K562 (cell line): Measurements from ENCODE around the gene ARFGEF3.

ENCODE experiments used
- BRD4 ChIP-seq: fragments of 200-600 bp; sonication (generic); IDR thresholded peaks from 2 replicates; pipeline ENCODE4 v1.6.1; 2017; ENCODE audit warnings: inconsistent platforms
- GATAD2A ChIP-seq: fragments of 450-650 bp; IDR thresholded peaks from 2 replicates; pipeline ENCODE4 v1.6.1; 2017
- TCF7 ChIP-seq: sonication (generic); IDR thresholded peaks from 2 replicates; pipeline ENCODE4 v1.6.1; 2016; ENCODE audit warnings: antibody characterized with exemption, borderline replicate concordance
- TF ChIP-seq, protein P1 (sequence below), 3 experiments: IDR thresholded peaks in 2 of 3; conservative IDR thresholded peaks in 1 of 3; 2 replicates each; pipeline ENCODE4 v1.5.1; 2011 to 2012; ENCODE audit warnings: low read length in 3 of 3, mild to moderate bottlenecking in 3 of 3, control low read depth in 2 of 3, improper control_type of control experiment in 1 of 3, inconsistent platforms in 1 of 3, low read depth in 1 of 3, mixed read lengths in 1 of 3, moderate library complexity in 1 of 3; ENCODE audit not compliant: insufficient read depth in 2 of 3

DNA sequence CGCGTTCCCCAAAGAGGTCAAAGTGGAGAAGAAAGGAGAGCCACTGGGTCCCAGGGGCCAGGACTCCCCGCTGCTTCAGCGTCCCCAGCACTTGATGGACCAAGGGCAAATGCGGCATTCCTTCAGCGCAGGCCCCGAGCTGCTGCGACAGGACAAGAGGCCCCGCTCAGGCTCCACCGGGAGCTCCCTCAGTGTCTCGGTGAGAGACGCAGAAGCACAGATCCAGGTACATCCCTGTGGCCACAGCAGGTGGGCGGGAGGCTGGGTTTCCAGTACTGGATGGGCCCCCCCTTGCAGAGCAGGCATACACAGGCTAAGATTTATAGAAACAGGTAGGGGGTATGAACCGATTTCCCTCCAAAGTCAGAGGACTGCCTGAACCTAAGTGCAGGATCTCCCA lies 173.2 kb downstream of the ARFGEF3 start:
- no peak for TF ChIP-seq BRD4
- TF ChIP-seq GATAD2A: no peak
- TF ChIP-seq TCF7: no peak
- TF ChIP-seq, protein P1, sequence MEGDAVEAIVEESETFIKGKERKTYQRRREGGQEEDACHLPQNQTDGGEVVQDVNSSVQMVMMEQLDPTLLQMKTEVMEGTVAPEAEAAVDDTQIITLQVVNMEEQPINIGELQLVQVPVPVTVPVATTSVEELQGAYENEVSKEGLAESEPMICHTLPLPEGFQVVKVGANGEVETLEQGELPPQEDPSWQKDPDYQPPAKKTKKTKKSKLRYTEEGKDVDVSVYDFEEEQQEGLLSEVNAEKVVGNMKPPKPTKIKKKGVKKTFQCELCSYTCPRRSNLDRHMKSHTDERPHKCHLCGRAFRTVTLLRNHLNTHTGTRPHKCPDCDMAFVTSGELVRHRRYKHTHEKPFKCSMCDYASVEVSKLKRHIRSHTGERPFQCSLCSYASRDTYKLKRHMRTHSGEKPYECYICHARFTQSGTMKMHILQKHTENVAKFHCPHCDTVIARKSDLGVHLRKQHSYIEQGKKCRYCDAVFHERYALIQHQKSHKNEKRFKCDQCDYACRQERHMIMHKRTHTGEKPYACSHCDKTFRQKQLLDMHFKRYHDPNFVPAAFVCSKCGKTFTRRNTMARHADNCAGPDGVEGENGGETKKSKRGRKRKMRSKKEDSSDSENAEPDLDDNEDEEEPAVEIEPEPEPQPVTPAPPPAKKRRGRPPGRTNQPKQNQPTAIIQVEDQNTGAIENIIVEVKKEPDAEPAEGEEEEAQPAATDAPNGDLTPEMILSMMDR (IDR thresholded peaks at IDR 0.05 in 2 of 3, conservative IDR thresholded peaks at IDR 0.05 in 1 of 3; ENCODE audit: insufficient read depth in 2 of 3, low read depth in 1 of 3, low read length in 3 of 3): no peak
